GM18511 (cell line): ENCODE results near the gene TAGLN2.

ENCODE experiments used
- ATAC-seq: cut with Tn5 transposase; IDR thresholded peaks from one replicate; pipeline ENCODE4 v1.9.1; 2021; ENCODE audit warnings: mild to moderate bottlenecking, moderate library complexity; ENCODE audit not compliant: unreplicated experiment

TAGLN2 gene

DNA sequence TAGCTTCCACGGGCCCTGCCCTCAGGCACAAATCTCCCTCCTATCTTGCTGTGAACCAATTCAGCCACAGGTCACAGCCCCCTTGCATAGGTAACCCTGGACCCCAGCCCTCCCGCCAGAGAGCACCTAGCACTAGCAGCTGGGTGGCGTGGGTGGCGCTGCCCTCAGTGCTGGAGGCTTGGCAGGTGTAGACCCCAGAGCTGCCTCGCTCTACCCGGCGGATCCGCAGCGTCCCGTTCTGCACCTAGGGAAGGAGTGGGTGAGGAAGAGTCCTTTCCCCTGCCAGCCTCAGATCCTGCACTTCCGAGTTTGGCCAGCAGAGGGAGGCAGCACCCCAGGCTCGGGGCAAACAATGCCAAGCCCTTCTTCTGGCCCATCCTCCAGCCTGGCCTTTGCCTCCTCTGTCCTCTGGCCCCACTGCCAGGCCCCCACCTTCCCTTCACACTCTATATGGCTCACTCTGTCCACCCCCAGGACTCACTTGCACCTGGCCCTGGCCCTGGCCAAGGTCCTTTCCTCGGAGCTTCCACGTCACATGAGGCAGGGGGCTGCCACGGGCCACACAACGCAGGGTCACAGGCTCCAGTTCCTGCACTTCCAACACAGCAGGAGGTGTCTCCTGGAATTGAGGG, 11.1 kb upstream of the TAGLN2 start:
- ATAC-seq: peak; percentile 65

DNA sequence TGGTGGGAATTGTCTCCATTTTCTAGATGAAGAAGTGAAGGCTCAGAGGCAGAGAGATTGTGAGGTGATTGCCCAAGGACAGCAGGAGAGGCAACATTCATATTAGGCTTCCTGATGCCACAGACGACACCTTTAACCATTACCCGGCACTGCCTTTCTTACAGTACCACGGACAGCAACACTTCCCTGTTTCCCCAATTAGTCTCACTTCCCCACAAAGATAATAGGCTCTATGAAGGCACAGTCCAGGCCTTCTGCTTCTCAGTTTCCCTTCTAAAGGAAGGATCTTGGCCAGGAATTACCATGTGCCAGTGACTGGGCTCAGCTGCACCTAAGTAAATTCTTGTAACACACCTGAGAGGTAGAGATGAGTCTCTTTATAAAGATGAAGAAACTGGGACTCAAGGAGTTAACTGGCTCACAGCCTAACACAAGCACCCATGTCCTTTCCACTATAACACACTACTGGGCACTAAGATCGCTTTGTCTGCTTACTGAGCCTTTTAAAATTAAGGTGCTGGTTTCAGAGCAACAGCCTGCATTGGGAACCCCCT, 10.5 kb upstream of the TAGLN2 start:
- ATAC-seq: peak; percentile 27

- ATAC-seq: no peak
These were observed 10.0 kb upstream of the TAGLN2 start for GRCh38 chr1:159935305-159935704.

DNA sequence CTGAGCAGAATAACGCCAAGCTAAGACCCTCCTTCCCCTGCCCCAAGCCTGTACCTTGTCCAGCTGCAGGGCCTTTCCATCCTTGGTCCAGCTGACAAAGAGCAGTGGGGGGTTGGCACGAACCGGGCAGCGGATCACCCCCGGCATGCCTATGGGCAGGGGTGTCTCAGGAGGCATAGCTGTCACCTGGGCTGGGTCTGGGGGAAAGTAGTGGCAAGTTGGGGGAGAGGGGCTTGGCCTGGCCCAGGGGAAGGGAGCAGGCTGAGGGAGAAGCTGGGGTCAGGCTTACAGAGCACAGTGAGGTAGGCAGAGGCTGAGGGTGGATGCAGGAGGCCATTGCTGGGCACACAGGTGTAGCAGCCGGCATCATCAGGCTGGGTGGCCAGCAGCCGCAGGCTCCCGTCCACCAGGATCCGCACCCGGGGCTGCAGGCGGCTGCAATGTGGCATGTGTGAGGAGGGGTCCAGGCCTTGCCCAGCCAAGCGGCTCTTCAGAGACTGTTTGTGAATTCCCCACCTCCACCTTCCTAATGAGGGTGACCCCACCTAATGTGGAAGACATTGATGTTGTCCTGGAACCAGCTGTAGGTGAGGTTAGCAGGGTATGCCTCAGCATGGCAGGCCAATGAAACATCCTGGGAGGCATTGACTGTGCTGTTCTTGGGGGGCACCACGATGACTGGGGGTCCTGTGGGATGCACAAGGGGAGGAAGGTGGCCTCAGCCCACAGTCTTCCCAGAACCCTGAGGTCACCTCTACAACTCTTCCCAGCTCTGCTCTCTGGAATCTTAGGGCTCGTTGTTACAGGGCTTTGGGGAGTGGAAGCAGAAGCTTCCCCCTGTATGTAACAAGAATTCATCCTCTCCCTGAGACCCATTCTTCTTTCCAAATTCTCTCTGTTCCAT, 9.1 kb upstream of the TAGLN2 start:
- no peak for ATAC-seq

- ATAC-seq: no peak
These were observed 8.0 kb upstream of the TAGLN2 start for GRCh38 chr1:159933347-159933746.

DNA sequence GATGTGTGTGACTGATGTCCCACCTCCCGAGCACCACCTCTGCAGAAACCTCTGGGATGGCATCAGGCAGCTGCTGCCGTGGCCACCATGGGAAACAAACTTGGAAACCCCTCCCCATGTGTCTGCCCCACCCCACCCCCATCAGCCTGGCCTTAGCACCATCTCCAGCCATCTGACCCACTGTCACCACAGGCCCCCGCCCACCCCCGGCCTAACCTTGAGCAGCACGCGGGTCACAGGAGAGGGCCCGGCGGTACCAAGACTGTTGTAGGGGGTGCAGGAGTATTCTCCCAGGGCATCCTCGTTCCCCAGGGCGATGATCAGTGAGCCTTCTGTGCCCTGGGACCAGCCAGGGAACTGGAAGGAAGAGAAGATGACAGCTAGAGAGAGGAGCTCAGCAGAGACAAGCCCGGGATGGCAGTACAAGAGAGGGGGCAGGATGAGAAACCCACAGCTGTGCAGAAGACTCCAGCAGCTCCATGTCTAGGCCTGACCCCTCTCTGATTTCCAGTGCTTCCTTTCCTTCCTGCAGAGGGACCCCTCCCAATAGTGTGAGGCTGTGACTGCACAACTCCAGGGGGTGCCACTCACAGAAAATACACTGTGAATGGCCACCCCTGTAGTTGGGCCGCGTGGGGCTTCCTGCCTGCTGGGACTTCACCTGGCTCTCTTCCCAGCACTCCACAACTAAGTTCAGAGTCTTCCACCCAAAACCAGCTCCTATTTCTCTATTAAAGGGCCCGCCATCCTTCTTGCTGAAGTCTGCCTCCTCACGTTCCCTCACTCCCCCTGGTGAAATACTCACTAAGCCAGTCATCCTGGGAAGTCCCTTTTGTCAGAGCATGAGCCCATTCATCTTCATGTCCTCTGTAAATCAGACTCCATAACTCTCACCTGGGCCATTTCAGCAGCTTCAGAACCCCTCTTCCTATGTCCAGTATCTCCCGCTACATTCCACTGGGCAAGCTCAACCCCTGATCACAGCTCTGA, 7.3 kb upstream of the TAGLN2 start:
- ATAC-seq: no peak

- no peak for ATAC-seq
These were observed 6.5 kb upstream of the TAGLN2 start for GRCh38 chr1:159931795-159932173.

DNA sequence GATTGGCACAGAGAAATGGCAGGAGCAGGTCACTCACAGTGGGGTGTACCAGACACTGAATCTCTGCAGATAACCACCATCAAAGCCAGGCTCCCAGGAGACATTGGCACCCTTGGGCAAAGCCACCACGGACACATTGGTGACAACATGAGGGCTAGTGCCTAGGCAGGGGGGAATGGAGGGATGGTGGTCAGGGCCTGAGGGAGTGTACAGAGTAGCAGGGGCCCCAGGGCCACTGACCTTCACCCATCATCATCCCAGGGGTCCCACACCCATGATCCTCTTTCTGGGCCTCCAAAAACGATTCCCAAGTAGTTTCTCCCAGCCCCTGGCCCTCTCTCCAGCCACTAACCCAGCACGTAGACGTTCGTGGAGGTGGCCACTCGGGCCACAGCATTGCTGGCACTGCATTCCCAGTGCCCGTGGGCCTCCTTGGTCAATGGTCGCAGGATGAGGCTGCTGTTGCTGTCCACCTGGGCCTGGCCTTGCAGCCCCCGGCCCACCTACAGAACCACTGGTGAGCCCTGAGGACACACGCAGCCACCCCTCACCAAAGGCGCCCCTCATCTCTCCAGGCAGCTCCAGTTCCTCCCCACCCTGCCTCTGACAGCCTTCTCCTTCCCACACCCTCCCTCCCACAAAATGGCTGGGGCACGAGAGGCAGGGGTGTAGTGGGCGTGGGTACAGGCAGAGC, 5.9 kb upstream of the TAGLN2 start:
- no peak for ATAC-seq

DNA sequence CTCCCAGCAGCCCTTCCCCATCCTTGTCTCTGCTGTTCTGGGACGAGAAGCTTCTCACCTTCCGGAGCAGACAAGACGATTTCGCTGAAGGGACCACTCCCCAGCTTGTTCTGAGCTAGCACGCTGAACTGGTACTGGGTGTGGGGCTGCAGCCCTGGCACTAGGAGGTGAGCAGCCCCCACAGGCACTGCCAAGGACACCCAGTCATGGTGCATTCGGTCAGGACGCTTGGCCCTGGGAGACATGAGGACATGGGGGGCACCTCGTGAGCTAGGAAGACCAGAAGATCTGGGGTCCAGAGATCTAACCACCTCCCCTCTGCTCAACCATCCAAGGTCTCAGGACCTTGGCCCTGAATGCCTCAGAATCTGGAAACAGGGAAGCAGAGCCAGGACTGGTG, 5.3 kb upstream of the TAGLN2 start:
- ATAC-seq: no peak

- ATAC-seq: no peak
These were observed 4.9 kb upstream of the TAGLN2 start for GRCh38 chr1:159930216-159930615.

GRCh38 chr1:159929155-159930051, 4.1 kb upstream of the TAGLN2 start:
- ATAC-seq: no peak

- no peak for ATAC-seq
These were observed 3.3 kb upstream of the TAGLN2 start for GRCh38 chr1:159928491-159929050.

DNA sequence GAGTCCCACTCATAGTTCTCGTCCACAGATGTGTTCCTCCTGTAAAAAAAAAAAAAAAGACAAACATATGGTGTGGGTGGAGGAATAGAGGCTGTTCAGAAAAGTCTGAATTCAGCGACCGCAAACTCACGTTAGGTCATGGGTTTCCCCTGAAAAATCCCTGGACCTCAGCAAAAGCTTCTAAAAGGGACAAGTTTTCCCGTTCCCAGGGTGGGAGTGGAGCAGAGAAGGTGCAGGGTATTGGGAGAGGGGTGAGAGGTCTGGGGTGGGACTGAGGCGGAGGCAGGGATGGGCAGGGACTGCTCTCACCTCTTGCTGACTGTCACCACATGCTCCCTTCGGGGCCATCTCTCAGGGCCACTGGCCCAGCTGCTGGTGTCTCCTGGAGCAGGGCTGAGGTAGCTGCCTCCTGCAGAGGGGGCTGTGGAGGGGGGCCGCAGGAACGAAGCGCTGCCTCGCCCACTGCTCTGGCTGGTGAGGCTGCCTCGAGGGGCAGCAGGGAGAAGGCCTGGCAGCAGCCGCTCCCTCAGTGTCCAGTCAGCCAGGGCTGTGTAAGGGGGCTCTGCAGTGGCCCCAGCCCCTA, 2.6 kb upstream of the TAGLN2 start:
- no peak for ATAC-seq

DNA sequence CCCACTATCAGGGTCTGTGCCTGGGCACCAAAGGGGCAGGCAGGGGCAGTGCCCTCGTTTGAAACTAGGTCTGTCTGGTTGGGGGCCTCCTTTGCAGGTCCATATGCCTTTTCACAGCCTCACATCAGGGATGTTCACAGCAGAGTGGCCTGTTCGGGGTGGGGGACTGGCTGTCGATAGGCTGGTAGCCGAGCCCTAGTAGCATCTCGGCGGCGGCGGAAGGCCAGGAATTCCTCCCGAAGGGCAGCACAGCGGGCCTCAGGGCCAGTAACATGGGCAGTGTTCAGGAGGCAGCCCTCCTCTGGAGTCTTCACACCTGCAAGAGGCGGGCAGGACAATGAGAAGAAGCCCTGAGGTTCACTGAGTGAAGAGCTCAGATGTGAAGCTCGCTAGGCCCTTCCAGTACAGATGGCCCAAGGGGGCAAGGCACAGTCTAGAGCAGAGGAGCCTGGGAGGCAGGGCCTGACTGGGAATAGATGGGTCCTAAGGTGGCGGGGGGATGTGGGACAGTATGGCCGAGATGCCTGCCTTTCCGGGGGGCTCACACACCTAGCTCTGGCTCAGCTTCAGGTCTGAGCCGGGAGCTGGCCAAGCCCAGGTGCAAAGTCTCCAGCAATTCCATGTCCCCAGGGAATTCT, 2.0 kb upstream of the TAGLN2 start:
- no peak for ATAC-seq

DNA sequence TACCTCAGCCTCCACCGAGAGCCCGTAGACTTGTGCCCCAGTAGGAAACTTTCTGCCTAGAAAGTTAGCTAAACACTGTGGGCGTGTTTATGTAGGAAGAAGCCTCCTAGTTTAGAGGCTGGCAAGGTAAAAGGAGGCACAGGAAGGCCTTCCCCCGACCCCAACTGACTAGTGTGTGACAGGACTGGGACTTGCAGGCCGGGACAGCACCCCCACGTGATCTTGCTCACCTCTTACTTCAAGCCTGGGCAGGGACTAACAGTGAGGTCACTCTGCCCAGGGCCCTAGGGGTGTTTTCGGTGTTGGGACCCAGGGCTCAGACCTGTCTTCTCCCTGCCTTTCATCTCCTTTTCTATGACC, 392 bp upstream of the TAGLN2 start:
- peak; percentile 10 for ATAC-seq

GRCh38 chr1:159924025-159924790, 1.1 kb downstream of the TAGLN2 start:
- ATAC-seq: peak; percentile 12

GRCh38 chr1:159923203-159924024, 1.9 kb downstream of the TAGLN2 start:
- peak; percentile 35 for ATAC-seq
